Neural cell (in vitro differentiated cells): ENCODE results near the gene FLYWCH2. TPM values are rescaled to one million over a fixed set of nuclear protein-coding genes. Genes with fewer than 3 reads are reported as not detected.

Experiments used
- H2AFZ ChIP-seq: fragments of 200-600, 300-800 bp; sonication (generic), shearing (Covaris generic); 2 replicates; pipeline ENCODE4 v1.6.0; 2014; ENCODE audit warnings: low read depth, mild to moderate bottlenecking, antibody characterized with exemption, low read length, moderate library complexity
- H3F3A ChIP-seq: fragments of 200-600 bp; shearing (Covaris generic); 2 replicates; pipeline ENCODE4 v1.6.1; 2016; ENCODE audit warnings: mild to moderate bottlenecking, moderate library complexity, mixed read lengths, antibody characterized with exemption, low read length; ENCODE audit not compliant: insufficient read depth, poor library complexity, severe bottlenecking
- H3K27ac ChIP-seq: fragments of 200-600, 300-800 bp; sonication (generic), shearing (Covaris generic); 2 replicates; pipeline ENCODE4 v1.5.1; 2014; ENCODE audit warnings: mild to moderate bottlenecking, low read length, moderate library complexity
- H3K27me3 ChIP-seq: fragments of 300-800, 200-600 bp; sonication (generic), shearing (Covaris generic); 2 replicates; pipeline ENCODE4 v1.6.0; 2014; ENCODE audit warnings: mild to moderate bottlenecking, low read depth, low read length, moderate library complexity; ENCODE audit not compliant: insufficient read depth
- H3K36me3 ChIP-seq: fragments of 300-800, 200-600 bp; sonication (generic), shearing (Covaris generic); 2 replicates; pipeline ENCODE4 v1.5.1; 2014; ENCODE audit warnings: mild to moderate bottlenecking, antibody characterized with exemption, low read length, moderate library complexity; ENCODE audit not compliant: insufficient read depth
- H3K4me2 ChIP-seq: fragments of 300-800, 200-600 bp; sonication (generic), shearing (Covaris generic); 2 replicates; pipeline ENCODE4 v1.6.0; 2014; ENCODE audit warnings: mild to moderate bottlenecking, low read length
- H3K4me3 ChIP-seq: fragments of 300-800, 200-600 bp; sonication (generic), shearing (Covaris generic); 2 replicates; pipeline ENCODE4 v1.5.1; 2014; ENCODE audit warnings: mild to moderate bottlenecking, low read length, moderate library complexity
- H3K79me2 ChIP-seq: fragments of 200-600 bp; shearing (Covaris generic); replicated peaks from 2 replicates; pipeline ENCODE4 v1.6.0; 2014; ENCODE audit warnings: mild to moderate bottlenecking, low read length, moderate library complexity; ENCODE audit not compliant: insufficient read depth
- H3K9ac ChIP-seq: fragments of 300-800, 200-600 bp; sonication (generic), shearing (Covaris generic); 2 replicates; pipeline ENCODE4 v1.6.1; 2016; ENCODE audit warnings: mild to moderate bottlenecking, low read length, mixed read lengths
- H3K9me2 ChIP-seq: fragments of 200-600 bp; shearing (Covaris generic); 2 replicates; pipeline ENCODE4 v1.6.1; 2016; ENCODE audit warnings: mild to moderate bottlenecking, low read length, mixed read lengths; ENCODE audit not compliant: insufficient read depth
- H3K9me3 ChIP-seq: fragments of 200-600, 300-800 bp; sonication (generic), shearing (Covaris generic); 2 replicates; pipeline ENCODE4 v1.6.1; 2016; ENCODE audit warnings: mild to moderate bottlenecking, mixed run types, low read length, moderate library complexity, mixed read lengths
- H4K20me1 ChIP-seq: fragments of 200-600 bp; shearing (Covaris generic); 2 replicates; pipeline ENCODE4 v1.6.1; 2016; ENCODE audit warnings: mild to moderate bottlenecking, mixed run types; ENCODE audit not compliant: insufficient read depth
- CTCF ChIP-seq: fragments of 450-650 bp; IDR thresholded peaks from 2 replicates; pipeline ENCODE4 v1.5.1; 2014; ENCODE audit warnings: antibody characterized with exemption, mild to moderate bottlenecking, moderate library complexity; ENCODE audit not compliant: poor library complexity, severe bottlenecking
- EP300 ChIP-seq: fragments of 450-650 bp; conservative IDR thresholded peaks from 2 replicates; pipeline ENCODE4 v1.6.1; 2014; ENCODE audit warnings: antibody characterized with exemption, mild to moderate bottlenecking, moderate library complexity; ENCODE audit not compliant: poor library complexity, severe bottlenecking
- EZH2 ChIP-seq: fragments of 200-600, 300-800 bp; shearing (Covaris generic), sonication (generic); IDR thresholded peaks from 2 replicates; pipeline ENCODE4 v1.6.1; 2014; ENCODE audit warnings: antibody characterized with exemption, low read length, borderline replicate concordance, mild to moderate bottlenecking; ENCODE audit not compliant: insufficient read depth, poor library complexity, severe bottlenecking
- MXI1 ChIP-seq: fragments of 450-650 bp; conservative IDR thresholded peaks from 2 replicates; pipeline ENCODE4 v1.6.1; 2014; ENCODE audit warnings: antibody characterized with exemption, mild to moderate bottlenecking; ENCODE audit not compliant: poor library complexity, severe bottlenecking
- POLR2AphosphoS5 ChIP-seq: IDR thresholded peaks from 2 replicates; pipeline ENCODE4 v1.6.1; 2012
- RAD21 ChIP-seq: fragments of 450-650 bp; conservative IDR thresholded peaks from 2 replicates; pipeline ENCODE4 v1.6.1; 2014; ENCODE audit warnings: antibody characterized with exemption, mild to moderate bottlenecking, moderate library complexity
- REST ChIP-seq: IDR thresholded peaks from 2 replicates; pipeline ENCODE4 v1.6.1; 2012; ENCODE audit warnings: borderline replicate concordance
- SMC3 ChIP-seq: fragments of 450-650 bp; conservative IDR thresholded peaks from 2 replicates; pipeline ENCODE4 v1.6.1; 2014; ENCODE audit warnings: antibody characterized with exemption, mild to moderate bottlenecking, moderate library complexity; ENCODE audit not compliant: poor library complexity
- TAF1 ChIP-seq: IDR thresholded peaks from 2 replicates; pipeline ENCODE4 v1.6.1; 2012; ENCODE audit warnings: low read depth
- polyA plus RNA-seq: library from polyadenylated mRNA; depleted of rRNA; stranded (reverse); fragments of >200 nt; gene quantifications from 2 replicates; pipeline ENCODE4 v1.2.3, GENCODE V29; 2014

FLYWCH2 gene
- polyA plus RNA-seq, 1 donor from 2014 or later: 193 TPM

- no peak for TF ChIP-seq POLR2AphosphoS5
- no peak for TF ChIP-seq REST
- no peak for TF ChIP-seq MXI1
- TF ChIP-seq TAF1: no peak
- TF ChIP-seq SMC3: no peak
- TF ChIP-seq RAD21: no peak
- TF ChIP-seq EZH2: no peak
- no peak for TF ChIP-seq EP300
- no peak for TF ChIP-seq CTCF
- Histone ChIP-seq H3K9me2 (no peaks in the 10 kb centered on the region), H3K79me2 (no peaks in the 10 kb centered on the region), H3K4me2 (no peak overlapping the region), H3K9ac (no peak overlapping the region), H3K27ac (no peak overlapping the region), H2AFZ (no peak overlapping the region), H4K20me1 (no peaks in the 10 kb centered on the region), H3K27me3 (no peaks in the 10 kb centered on the region), H3K36me3 (no peaks in the 10 kb centered on the region), H3F3A (no peaks in the 10 kb centered on the region), H3K4me3 (no peak overlapping the region), H3K9me3 (no peaks in the 10 kb centered on the region)
Observed at GRCh38 chr16:2896480-2897010, 13.5 kb downstream of the FLYWCH2 start.

GRCh38 chr16:2897110-2897509 lies 14.1 kb downstream of the FLYWCH2 start:
- no peaks in the 10 kb centered on the region for H3K9me3 ChIP-seq
- H3K36me3 ChIP-seq: no peaks in the 10 kb centered on the region
- no peak overlapping the region for H3K27ac ChIP-seq
- TF ChIP-seq EP300: no peak
- no peak for TF ChIP-seq REST
- no peak for TF ChIP-seq CTCF
- no peak for TF ChIP-seq EZH2
- TF ChIP-seq TAF1: no peak
- no peak for TF ChIP-seq MXI1
- no peak for TF ChIP-seq RAD21
- TF ChIP-seq POLR2AphosphoS5: no peak
- no peaks in the 10 kb centered on the region for H3K79me2 ChIP-seq
- no peak overlapping the region for H3K4me2 ChIP-seq
- H4K20me1 ChIP-seq: no peaks in the 10 kb centered on the region
- H3F3A ChIP-seq: no peaks in the 10 kb centered on the region
- H3K9me2 ChIP-seq: no peaks in the 10 kb centered on the region
- H3K9ac ChIP-seq: no peak overlapping the region
- H3K27me3 ChIP-seq: no peaks in the 10 kb centered on the region
- no peak overlapping the region for H2AFZ ChIP-seq
- no peak overlapping the region for H3K4me3 ChIP-seq
